HG02852 (cell line): ENCODE results near the gene UBXN2A.
A peak's percentile ranks its signal among the peaks of the same experiment; 100 is the strongest.

Source experiments
- ATAC-seq: cut with Tn5 transposase; IDR thresholded peaks from one replicate; pipeline ENCODE4 v1.9.1; 2021; ENCODE audit warnings: mild to moderate bottlenecking, moderate library complexity; ENCODE audit not compliant: unreplicated experiment

UBXN2A gene, protein sequence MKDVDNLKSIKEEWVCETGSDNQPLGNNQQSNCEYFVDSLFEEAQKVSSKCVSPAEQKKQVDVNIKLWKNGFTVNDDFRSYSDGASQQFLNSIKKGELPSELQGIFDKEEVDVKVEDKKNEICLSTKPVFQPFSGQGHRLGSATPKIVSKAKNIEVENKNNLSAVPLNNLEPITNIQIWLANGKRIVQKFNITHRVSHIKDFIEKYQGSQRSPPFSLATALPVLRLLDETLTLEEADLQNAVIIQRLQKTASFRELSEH

DNA sequence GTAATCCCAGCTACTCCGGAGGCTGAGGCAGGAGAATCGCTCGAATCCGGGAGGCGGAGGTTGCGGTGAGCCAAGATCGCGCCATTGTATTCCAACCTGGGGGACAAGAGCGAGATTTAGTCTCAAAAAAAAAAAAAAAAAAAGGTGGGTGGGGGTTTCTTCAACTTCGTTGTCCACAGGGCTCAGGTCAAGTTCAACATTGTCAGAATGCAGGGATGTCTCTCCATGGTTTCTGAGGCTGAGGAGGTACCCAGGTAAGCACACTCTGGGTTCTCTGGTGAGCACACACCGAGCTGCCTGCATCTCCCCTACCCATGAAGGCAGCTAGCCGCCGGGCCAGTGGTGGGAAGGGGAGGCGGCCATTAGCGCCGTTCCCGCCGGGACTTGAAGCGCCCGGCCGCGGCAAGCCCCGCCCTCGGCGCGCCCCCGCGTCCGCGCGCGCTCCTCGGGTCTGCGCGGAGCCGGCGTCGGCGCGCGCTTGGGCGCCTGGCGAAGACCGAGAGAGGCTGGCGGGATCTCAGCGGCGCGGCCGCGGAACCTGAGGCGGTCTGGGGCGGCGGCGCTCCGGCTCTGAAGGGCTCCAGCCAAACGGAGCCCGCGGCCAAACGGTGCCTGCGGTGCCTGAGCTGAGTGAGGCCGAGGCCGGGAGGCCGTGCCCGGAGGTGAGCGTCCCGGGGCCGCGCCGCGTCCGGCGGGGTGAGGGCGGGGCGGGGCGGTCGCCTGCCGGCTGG, at the start of gene UBXN2A:
TSS of gene UBXN2A (plus strand) at position 477 of the 731 bp plus-strand sequence. CDS start 17,852 bp downstream, outside the sequence.
- ATAC-seq: peak; percentile 73

DNA sequence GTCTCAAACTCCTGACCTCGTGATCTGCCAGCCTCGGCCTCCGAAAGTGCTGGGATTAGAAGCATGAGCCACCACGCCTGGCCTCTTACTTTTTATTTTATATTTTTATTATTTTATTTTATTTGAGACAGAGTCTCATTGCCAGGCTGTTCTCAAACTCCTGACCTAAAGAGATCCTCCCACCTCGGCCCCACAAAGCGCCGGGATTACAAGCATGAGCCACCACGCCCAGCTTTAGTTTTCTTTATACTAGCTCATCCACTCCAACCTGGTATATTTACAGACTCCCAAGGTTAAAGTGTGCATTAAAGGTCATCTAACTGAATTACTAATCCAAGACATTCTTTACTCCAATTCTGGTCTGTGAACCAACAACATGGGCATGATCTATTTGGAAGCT, 40.1 kb upstream of the UBXN2A start:
- no peak for ATAC-seq

DNA sequence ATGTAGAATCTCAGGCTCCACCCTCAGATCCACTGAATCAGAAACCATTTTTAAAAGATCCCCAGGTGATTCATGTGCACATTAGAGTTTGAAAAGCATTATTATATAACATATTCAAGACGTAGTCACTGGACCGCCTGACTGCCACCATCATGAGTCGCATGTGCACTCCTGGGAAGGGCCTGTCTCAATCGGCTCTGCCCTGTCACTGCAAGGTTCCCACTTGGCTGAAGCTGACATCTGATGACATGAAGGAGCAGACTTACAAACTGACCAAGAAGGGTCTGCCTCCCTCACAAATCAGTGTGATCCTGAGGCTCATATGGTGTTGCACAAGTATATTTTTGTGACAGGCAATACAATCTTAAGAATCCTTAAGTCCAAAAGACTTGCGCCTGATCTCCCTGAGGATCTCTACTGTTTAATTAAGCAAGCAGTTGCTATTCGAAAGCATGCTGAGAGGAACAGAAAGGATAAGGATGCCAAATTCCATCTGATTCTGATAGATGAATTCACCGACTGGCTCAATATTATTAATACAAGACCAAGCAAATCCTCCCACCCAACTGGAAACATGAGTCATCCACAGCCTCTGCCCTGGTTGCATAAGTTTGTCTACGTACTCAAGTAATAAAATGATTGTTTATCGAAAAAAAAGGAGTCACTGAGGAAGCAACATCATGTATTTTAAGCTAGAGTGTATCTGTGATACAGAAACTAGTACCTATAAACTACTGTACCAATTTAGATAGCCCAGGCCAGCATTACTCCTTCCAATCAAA, 39.5 kb upstream of the UBXN2A start:
- ATAC-seq: no peak

DNA sequence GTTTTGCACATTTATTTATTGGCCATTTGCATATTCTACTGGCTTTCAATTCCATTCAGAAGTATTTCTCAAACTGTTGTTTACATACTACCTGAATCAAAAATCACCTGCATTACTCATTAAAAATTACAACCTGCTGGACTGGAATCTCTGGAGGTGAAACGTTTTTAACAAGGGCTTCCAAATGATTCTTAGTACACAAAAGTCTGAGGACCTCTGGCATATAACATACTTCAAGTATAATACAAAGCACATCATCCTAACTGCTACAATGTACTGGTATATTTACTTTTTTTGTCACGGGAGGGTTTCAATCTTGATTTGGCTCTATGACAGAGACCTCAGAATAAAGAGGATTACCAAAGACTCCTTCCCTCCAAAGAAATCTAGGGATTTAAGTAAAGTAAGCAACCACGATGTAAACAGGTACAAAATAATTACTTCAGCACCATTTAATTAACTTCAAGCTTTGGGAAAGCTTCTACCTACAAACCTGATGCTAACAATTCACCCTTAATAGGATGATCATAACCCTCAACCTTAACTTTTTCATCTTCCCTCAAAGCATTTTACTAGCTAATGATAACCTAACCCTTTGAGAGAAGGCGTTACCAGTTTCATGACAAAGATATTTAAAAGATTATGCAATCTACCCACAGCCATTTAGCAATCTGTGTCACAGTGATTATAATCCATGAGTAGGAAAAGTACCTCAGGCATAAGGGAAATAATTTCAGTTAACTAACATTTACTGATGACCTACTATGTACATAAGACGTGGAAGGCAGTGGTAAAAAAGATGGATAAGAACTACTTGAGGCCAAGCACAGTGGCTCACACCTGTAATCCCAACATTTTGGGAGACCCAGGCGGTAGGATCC, 38.1 kb upstream of the UBXN2A start:
- no peak for ATAC-seq

DNA sequence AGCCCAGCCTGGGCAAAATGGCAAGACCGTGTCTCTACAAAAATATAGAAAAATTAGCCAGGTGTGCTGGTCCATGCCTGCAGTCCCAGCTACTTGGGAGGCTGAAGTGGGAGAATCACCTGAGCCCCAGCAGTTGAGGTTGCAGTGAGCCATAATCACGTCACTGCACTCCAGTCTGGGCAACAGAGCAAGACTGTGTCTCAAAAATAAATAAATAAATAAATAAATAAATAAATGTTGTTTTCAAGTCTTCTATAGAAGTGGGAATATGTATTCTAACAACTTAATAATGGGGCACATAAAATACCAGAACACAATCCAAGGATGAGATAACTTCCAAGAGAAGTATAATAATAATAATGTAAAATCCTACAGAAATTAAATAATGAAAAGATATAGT, 37.2 kb upstream of the UBXN2A start:
- ATAC-seq: no peak

DNA sequence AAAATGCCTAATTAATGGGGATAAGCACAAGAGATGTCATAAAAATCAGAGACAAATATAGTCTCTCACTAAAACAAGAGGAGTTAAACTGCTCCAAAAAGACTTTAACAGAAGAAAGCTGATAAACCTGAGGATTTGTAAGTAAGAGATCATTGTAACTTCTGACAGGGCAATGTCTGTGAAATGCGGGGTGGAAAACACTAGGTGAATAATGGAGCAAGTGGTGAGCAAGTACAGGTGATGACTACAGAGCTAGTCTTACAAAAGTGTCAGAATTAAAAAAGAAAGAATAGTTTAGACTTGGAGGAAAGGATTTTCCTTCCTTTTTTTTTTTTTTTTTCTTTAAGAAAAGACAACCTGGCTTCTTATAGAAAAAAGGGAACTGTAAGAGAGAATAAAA, 36.0 kb upstream of the UBXN2A start:
- no peak for ATAC-seq

DNA sequence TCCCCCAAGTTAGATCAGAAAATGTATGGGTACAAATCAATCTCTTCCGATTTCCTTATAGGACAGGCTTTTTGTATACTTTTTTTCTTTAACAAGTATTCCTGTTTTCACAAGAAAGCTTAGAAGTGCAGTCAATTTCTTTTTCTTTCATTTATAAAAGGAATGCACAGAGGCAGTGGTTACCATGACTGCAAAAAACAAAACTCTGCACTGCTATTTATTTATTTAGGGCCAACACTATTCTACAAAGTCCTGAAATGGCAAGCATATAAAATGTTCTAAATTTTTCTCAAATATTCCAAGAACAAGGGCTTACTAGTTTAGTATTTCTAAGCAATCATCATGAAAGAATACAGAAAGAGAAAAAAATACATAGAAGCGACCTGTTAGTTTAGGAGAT, 35.6 kb upstream of the UBXN2A start:
- no peak for ATAC-seq

DNA sequence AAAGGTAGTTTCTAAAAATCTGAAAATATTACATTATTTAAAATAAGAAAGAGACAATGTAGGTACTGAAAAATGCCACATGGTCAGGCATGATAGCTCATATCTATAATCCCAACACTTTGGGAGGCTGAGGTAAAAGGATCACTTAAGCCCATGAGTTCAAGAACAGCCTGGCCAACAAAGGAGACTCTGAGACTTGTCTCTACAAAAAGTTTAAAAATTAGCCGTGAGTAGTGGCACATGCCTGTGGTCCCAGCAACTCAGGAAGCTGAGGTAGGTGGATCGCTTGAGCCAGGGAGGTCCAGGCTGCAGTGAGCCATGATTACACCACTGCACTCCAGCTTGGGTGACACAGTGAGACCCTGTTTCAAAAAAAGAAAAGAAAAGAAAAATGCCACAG, 35.1 kb upstream of the UBXN2A start:
- ATAC-seq: no peak

DNA sequence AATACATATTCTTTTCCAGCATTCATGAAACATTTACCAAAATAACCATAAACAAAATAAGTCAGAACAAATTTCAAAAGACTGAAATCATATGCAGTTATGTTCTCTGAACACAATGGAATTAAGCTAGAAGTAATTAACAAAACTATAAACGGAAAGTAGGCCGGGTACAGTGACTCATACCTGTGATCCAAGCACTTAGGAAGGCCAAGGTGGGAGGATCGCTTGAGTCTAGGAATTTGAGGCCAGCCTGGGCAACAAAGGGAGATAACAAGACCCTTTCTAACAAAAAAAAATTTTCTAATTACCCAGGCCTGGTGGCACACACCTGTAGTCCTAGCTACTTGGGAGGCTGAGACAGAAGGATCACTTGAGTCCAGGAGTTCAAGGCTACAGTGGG, 28.2 kb upstream of the UBXN2A start:
- ATAC-seq: no peak

DNA sequence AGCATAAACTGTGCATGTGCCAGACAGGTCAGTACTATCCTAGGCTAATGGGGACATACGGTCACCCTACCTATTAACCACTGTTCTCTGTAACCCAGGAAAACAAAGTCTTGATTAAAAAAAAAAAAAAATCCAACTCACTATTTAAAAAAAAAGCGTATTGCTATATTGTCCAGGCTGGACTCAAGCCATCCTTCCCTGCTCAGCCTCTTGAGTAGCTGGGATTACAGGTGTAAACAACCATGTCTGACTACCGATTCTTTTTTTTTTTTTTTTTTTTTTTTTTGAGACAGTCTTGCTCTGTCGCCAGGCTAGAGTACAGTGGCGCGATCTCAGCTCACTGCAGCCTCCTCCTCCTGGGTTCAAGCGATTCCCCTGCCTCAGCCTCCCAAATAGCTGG, 24.9 kb upstream of the UBXN2A start:
- no peak for ATAC-seq

DNA sequence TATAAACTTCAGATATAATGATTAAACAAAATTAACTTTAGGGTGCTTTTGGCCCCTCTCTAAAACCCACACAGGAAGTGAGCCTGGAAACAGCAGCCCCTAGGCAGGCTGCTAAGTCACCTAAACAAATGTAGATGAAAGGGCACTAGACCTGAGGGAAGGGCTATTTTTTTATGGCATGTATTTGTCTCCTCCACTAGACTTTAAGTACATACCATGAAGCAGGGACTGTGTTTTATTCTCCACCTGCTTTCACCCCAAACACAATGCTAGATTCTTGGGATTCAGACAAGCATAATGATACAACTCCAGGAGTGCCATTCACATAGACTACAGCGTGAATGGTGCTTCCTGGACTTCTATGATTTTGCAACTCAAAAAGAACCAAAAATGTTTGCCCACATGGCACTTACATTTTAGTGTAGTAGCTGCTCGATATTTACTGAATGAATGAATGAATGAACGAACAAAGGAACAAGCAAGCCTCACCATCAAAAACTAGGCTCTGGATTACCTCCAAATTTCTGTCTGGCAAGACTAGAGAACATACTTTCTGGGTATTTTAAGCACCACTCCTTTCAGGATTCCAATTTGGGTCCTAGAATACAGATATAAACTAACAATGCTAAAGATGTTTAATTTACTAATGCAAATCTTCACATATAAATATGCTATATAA, 23.4 kb upstream of the UBXN2A start:
- ATAC-seq: no peak

DNA sequence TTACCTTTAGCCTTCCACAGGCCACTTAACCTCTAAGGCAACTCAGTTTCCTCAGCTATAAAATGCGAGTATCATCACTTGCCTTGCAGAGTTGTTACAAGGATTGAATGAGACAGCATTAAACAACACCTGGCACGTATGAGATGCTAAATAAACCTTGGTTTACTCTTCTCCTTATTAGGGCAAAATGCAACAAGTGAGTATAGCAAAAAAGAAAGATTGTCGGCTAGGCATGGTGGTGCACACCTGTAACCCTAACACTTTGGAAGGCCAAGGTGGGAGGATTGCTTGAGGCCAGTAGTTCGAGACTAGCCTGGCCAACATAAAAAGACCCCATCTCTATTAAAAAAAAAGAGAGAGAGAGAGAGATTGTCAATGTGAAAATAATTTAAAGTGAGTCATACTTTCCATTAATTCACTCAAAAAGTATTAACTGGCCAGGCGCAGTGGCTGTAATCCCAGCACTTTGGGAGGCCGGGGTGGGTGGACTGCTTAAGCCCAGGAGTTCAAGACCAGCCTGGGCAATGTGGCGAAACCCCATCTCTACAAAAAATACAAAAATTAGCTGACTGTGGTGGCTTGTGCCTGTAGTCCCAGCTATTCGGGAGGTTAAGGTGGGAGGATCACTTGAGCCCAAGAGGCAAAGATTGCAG, 21.3 kb upstream of the UBXN2A start:
- ATAC-seq: no peak

DNA sequence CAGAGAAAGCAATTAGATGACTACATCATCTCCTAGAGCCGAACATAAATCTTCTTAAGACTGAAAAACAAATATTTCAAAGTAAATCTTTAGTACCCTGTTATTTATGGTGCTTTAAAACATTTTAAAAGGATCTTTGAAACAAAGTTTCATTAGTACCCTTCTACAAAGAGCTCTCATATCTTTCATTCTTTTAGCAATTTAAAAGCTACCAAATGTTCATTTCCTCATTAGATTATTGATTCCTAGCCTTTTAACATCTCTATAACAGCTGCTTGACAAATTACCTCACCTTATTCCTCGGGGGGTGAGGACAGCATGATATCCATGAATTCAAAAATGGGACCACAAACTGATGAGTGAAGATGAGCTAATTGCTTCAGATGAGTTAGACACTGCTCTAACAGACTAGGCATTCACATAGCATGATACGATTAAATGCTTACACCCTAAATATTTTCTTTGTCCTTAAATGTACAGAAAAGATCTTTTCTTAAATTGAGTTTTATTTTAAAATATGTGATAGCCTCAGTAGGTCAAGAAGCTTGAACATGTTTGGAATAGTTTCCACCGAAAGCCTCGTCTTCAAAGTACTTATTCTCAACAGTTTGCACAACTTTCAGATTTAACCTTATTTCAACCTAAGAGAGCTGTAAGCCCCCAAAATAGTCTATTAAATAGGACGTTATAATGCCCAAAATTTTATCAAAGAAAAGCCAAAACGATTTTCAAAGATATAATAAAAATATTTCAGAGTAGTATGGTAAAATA, 15.5 kb upstream of the UBXN2A start:
- no peak for ATAC-seq

DNA sequence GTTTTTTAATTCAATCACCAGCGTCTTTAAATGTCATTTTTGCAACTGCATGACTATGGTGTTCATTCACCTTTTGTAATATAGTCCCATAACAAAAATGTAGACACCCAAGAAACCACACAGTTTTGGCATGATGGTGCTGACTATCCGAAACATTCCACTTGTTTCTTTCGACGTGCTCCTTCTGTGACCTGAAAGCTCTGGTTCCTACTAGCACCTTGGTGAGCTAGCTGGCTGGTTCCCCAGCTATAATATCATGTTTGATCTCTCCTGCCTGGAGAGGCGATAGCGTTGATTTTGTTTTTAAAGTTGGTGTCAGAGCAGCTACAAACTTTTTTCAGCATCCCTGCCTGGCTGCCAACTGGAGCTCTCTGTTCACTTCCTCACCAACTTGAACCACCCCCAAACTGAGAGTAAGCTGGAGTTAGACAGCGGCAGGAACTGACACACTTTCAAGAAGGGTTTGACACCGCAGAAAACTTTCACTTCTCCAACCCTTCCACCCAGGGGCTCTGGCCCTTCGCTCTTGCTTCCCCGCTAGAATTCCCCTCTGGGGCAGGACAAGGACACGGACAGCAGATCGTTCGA, 14.5 kb upstream of the UBXN2A start:
- peak; percentile 54 for ATAC-seq

DNA sequence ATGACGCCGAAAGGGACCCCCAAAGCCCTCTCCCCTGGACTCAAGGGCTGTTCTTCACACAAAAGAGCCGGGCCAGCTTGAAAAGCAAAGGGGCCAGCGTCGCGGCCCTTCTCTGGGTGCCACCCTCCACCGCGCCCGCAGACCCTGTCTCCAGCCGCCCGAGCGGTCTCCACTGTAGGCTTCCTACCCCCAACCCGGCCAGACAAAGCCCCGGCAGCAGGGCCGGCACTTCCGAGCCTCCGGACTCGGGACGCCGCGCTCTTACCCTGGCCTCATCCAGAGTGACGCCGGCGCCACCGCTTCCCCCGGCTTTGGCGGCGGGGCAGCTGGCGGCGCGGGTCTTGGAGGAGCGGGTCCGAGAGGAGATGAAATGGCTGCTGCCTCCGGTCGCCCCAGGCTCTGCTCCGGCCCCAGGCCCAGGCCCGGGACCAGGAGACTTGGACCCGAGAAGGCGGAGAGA, 13.9 kb upstream of the UBXN2A start:
- ATAC-seq: peak; percentile 24

DNA sequence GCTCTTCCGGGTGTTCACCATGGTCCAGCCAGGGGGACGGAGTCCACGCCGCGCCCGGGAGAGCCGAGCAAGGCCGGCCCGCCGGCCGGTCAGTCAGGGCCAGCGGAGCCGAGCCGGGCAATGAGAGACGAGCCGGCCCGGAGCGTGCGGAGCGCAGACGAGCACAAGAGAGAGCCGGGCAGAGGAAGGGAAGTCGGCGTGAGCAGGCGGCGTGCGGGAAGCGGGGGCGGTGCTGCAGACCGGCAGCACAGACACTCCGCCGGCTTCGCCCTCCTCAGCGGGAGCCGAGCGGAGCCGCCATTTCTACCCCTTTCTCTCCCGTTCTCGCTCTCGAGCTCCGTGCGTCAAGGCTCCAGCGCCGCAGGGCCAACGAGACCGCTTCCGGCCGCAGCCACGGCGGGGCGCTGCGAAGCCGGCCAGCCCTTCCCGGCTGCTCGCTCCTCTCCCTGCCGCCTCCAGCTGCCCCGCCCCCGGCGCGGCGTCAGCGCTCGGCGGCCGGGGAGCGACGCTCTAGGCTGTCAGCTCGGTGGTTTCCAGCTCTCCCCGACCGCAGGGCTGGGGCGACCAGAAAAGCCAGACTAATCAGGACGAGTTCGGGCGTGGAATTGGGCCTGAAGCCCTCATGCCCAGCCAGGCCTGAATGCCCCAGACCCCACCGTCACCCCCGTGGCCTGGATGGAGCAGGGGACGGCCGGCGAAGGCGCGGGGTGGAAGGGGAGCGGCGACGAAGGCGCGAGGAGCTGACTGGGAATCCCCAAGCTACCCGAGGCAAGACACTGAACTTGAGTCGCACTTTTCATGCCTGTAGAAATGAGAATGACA, 13.3 kb upstream of the UBXN2A start, which contains the start of gene ATAD2B:
TSS of gene ATAD2B (minus strand) at position 374 of the 822 bp plus-strand sequence. CDS start at position 21, 353 bp downstream.
- ATAC-seq: peak; percentile 67

DNA sequence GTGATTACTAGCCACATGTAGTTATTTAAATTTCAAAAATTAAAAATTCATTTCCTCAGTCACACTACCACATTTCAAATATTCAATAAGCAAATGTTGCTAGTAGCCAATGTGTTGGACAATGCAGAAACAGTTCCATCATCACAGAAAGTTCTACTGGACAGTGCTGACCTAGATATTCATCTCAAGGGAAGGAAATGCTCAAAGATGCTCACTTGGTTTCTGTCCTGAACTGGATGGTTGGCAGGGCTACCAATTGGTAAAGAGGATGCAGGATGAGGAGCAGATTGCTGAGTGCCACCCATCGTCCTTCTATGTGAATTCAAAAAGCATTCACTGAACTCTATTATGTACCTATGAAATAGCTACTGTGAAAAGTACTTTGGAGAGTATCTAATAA, 6.0 kb upstream of the UBXN2A start:
- ATAC-seq: no peak
